AG04450 (cell line): ENCODE data around the gene SCARF1. TPM values are rescaled to one million over a fixed set of nuclear protein-coding genes. Genes with fewer than 3 reads are reported as not detected.
A peak's percentile ranks its signal among the peaks of the same experiment; 100 is the strongest.

Source experiments
- CTCF ChIA-PET: fragments of 300-600, 350-600 bp; formaldehyde crosslinking; extraction: SDS; loops from one replicate; lab custom pipeline; 2022; ENCODE audit warnings: antibody characterized with exemption, inconsistent platforms; lab: Charles Lee
- POLR2A ChIA-PET: fragments of 350-600 bp; formaldehyde crosslinking; extraction: SDS; loops from one replicate; lab custom pipeline; 2021; ENCODE audit warnings: antibody characterized with exemption, inconsistent platforms; lab: Yijun Ruan, JAX
- DNase-seq: peaks from one replicate; pipeline ENCODE4 v3.0.0-alpha.2; 2011; ENCODE audit warnings: low read depth, low spot score
- H3K27ac ChIP-seq: one replicate; pipeline ENCODE4 v1.5.1; 2012; ENCODE audit warnings: low read depth, low read length, control low read depth
- H3K27me3 ChIP-seq: one replicate; pipeline ENCODE4 v1.6.0; 2012; ENCODE audit warnings: low read length; ENCODE audit not compliant: control insufficient read depth, insufficient read depth
- H3K4me3 ChIP-seq: 2 replicates; pipeline ENCODE4 v1.5.1; 2011; ENCODE audit warnings: mild to moderate bottlenecking, low read depth, low read length, control low read depth
- H3K9me3 ChIP-seq: 2 replicates; pipeline ENCODE4 v1.5.1; 2012; ENCODE audit warnings: low read length; ENCODE audit not compliant: control insufficient read depth, insufficient read depth
- polyA plus RNA-seq: library from polyadenylated mRNA; depleted of rRNA; stranded (reverse); fragments of >200 nt; gene quantifications from 2 replicates; pipeline ENCODE4 v1.2.3, GENCODE V29; 2011
- TF ChIP-seq, protein P1 (sequence below): IDR thresholded peaks from 2 replicates; pipeline ENCODE4 v1.5.1; 2011; ENCODE audit warnings: low read depth, low read length, control low read depth, inconsistent platforms

SCARF1 gene
- polyA plus RNA-seq, 1 experiment, result 0.20 TPM

DNA sequence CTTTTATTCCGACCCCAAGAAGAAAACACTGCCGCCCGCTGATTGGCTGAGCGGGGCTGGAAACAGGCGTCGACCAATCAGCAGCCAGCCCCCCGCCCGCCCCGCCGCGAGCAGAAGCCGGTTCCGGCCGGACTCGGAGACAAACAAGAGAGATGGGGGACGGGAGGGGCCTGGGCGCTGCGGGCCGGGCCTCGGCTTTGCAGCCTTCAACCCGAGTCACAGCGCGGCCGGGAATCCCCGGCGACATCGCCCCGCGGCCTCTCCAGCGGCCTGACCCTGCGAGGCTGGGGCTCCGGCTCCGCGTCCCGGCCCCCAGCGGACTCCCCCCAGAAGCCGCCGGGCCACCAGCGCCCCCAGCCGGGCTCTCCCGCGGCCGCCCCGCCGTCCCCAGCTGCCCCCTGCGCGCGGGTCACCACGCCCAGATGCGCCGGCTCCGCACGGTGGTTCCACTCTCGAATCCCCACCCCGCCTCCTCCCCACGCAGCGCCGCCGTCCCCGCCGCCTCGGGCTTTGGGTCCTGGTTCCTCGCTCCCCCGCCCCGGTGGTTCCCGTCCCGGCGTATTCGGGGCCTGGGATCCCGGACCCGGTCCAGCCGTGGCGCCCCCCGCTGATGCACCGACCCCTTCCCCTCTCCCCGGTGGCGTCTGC, 16.6 kb downstream of the SCARF1 start:
- no peaks in the 10 kb centered on the region; the same call in 1 of the 2 replicates for H3K9me3 ChIP-seq
- H3K4me3 ChIP-seq, result peak overlapping the region; percentile 78
- H3K27ac ChIP-seq, result no peak overlapping the region
- peak; percentile 70 for DNase-seq
- POLR2A ChIA-PET, result interaction anchor here (1.0 to 1.7 kb wide), 6 partner anchors 14 to 55 kb away, joined by 3 to 8 read pairs (median 3); no protein-coding TSS in a partner anchor
- CTCF ChIA-PET, result interaction anchor here (0.7 to 3.4 kb wide), 4 partner anchors 11 to 55 kb away, joined by 4 to 43 read pairs (median 4); no protein-coding TSS in a partner anchor
- peaks cover 7% of the 10 kb centered on the region for H3K27me3 ChIP-seq
- TF ChIP-seq, protein P1, sequence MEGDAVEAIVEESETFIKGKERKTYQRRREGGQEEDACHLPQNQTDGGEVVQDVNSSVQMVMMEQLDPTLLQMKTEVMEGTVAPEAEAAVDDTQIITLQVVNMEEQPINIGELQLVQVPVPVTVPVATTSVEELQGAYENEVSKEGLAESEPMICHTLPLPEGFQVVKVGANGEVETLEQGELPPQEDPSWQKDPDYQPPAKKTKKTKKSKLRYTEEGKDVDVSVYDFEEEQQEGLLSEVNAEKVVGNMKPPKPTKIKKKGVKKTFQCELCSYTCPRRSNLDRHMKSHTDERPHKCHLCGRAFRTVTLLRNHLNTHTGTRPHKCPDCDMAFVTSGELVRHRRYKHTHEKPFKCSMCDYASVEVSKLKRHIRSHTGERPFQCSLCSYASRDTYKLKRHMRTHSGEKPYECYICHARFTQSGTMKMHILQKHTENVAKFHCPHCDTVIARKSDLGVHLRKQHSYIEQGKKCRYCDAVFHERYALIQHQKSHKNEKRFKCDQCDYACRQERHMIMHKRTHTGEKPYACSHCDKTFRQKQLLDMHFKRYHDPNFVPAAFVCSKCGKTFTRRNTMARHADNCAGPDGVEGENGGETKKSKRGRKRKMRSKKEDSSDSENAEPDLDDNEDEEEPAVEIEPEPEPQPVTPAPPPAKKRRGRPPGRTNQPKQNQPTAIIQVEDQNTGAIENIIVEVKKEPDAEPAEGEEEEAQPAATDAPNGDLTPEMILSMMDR, result no peak

- CTCF ChIA-PET, result interaction anchor here (3.4 kb wide), 1 partner anchor 54 kb away, joined by 43 read pairs; no protein-coding TSS in a partner anchor
- no peak within 1 kb of the TSS for H3K27ac ChIP-seq
- TF ChIP-seq, protein P1, result no peak
- H3K4me3 ChIP-seq, result peak within 1 kb of the TSS; percentile 78
- POLR2A ChIA-PET, result interaction anchor here (0.6 to 1.7 kb wide), 6 partner anchors 13 to 88 kb away, joined by 3 to 8 read pairs (median 3); no protein-coding TSS in a partner anchor
- peaks cover 7% of the 10 kb centered on the region for H3K27me3 ChIP-seq
- H3K9me3 ChIP-seq, result no peaks in the 10 kb centered on the region; the same call in 1 of the 2 replicates
- DNase-seq, result no peak
Observed at GRCh38 chr17:1627982-1628855, 17.3 kb downstream of the SCARF1 start, which contains the start of gene SLC43A2. TSS of gene SLC43A2 (minus strand) at chr17:1628834. CDS start at chr17:1627874, 960 bp downstream.

DNA sequence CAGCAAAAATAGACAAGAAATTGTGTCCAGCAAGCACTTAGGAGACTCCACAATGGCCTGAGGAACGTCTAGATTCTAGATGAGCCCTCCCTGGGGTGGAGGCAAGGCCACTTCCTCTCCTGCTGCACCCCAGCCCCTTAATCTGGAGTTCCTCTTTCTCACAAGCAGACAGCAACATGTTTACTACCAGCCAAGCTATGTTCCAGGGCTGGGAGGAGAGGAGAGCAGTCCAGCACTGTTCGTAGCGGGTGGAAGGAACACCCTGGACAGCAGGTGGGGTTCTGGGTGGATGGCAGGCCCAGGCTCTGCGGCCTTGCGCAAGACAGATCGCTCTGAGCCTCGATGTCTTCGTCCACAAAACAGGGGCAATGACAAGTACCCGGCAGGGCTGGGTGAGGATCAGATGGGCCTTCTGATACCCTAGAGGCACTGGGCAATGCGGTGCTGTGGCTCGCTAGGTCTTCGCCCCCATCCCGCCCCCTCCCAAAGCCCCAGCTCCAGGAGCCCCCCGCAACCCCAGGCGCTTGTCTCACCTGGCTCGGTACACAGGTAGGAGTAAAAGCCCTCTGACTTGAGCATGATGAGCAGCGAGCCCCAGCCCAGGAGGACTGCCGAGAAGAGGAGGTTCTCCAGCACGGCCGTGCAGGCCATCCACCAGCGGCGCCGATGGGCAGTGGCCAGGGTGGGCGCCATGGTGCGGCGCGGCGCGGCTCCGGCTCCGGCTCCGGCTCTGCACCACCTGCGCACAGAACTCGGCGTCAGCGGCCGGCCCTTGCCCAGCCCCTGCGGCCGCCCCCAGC, 18.1 kb downstream of the SCARF1 start:
- POLR2A ChIA-PET, result interaction anchor here (0.6 to 1.0 kb wide), 3 partner anchors 38 to 89 kb away, joined by 3 read pairs; no protein-coding TSS in a partner anchor
- H3K9me3 ChIP-seq, result no peaks in the 10 kb centered on the region; the same call in 1 of the 2 replicates
- DNase-seq, result no peak
- peak overlapping the region; percentile 78 for H3K4me3 ChIP-seq
- H3K27ac ChIP-seq, result no peak overlapping the region
- CTCF ChIA-PET, result interaction anchor here (1.1 to 3.4 kb wide), 3 partner anchors 22 to 54 kb away, joined by 5 to 43 read pairs (median 20); partner anchors contain the start of gene RILP
- TF ChIP-seq, protein P1, result no peak
- H3K27me3 ChIP-seq, result peaks cover 7% of the 10 kb centered on the region

GRCh38 chr17:1626333-1626732, 19.2 kb downstream of the SCARF1 start:
- CTCF ChIA-PET, result interaction anchor here (1.1 to 2.9 kb wide), 2 partner anchors 23 to 52 kb away, joined by 5 to 20 read pairs; partner anchors contain the start of gene RILP
- no peaks in the 10 kb centered on the region; the same call in 1 of the 2 replicates for H3K9me3 ChIP-seq
- TF ChIP-seq, protein P1, result no peak
- POLR2A ChIA-PET, result interaction anchor here (0.6 kb wide), 1 partner anchor 153 kb away, joined by 3 read pairs; no protein-coding TSS in a partner anchor
- peaks cover 7% of the 10 kb centered on the region for H3K27me3 ChIP-seq
- no peak overlapping the region for H3K27ac ChIP-seq
- DNase-seq, result no peak
- no peak overlapping the region for H3K4me3 ChIP-seq
